ENCODE measurements around the gene TOR2A. TPM values are rescaled to one million over a fixed set of nuclear protein-coding genes. Genes with fewer than 3 reads are reported as not detected.

TOR2A gene
- total and polyA plus RNA-seq, 2 of the 8 experiments (the other 6 are each of a cell fraction or from before 2014, with no cell fraction given): 18.7 to 24.9 TPM

DNA sequence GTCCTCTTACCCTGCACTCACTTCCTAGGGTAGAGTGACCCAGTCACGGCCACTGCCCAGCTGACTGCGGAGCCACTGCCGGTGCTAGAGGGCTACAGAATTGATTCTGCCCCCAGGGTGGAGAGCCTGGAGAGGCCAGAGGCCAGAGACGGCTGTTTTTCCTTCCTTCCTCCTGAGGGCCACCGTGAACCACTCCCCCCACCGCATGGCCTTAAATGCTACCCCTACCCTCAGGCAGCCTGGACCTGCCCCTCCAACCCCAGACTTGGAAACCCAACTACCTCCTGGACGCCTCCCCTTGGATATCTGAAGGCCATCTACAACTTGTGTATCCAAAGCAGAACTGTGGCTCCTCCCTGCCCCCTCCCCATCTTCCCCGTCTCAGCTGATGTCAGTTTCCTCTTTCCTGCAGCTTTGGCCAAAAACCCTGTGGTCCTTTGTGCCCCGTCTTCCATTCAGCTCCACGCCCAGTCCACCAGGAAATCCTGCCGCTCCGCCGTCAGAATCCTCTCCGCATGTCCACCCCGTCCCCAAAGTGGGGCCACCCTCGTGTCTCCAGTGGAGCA, 27.1 kb upstream of the TOR2A start:
- H2BK15ac ChIP-seq (ENCODE audit: low read length): peak overlapping the region; percentile 88; the same call in 1 of the 2 replicates
- H3K36me3 ChIP-seq (ENCODE audit: control insufficient read depth in 2 of 4, insufficient read depth in 4 of 4, low read length in 3 of 4): no peaks in the 10 kb centered on the region
- H3K9ac ChIP-seq (replicated peaks in 1 of 4; ENCODE audit: extremely low read depth in 1 of 4, low read depth in 3 of 4, low read length in 3 of 4): no peak overlapping the region
- DNase-seq (ENCODE audit: low read depth in 1 of 2, low spot score in 2 of 2): no peak
- no peaks in the 10 kb centered on the region for H3K79me1 ChIP-seq (ENCODE audit: low read depth, low read length)
- H3K4me2 ChIP-seq (ENCODE audit: insufficient read depth in 1 of 2, low read depth in 2 of 2, low read length in 2 of 2): 0 out of 4 replicates have a peak overlapping the region, but pooled peaks of 1 of the 2 experiments have one; percentile 32
- H3K4me1 ChIP-seq (replicated peaks in 1 of 4; ENCODE audit: control insufficient read depth in 3 of 4, insufficient read depth in 4 of 4, low read length in 3 of 4): peaks cover 0 to 18% (median 14%) of the 10 kb centered on the region in 4 experiments; a peak in 6 of 7 replicates
- no peak overlapping the region for H3K23ac ChIP-seq (ENCODE audit: insufficient read length)
- no peak overlapping the region for H2BK20ac ChIP-seq (ENCODE audit: low read length)
- CTCF ChIA-PET (ENCODE audit: partially characterized antibody): interaction anchor here (0.7 to 14.6 kb wide), 11 partner anchors 7 to 116 kb away, joined by 3 to 227 read pairs (median 4); partner anchors contain the start of genes CDK9 and SH2D3C
- no peak overlapping the region for H3K4ac ChIP-seq (replicated peaks; ENCODE audit: insufficient read length, low read depth, low read length)
- 0 out of 2 replicates have a peak overlapping the region, but pooled peaks have one; percentile 19 for H4K8ac ChIP-seq (ENCODE audit: extremely low read depth, insufficient read depth, low read length)
- H3K27me3 ChIP-seq (replicated peaks in 1 of 4; ENCODE audit: control insufficient read depth in 3 of 4, extremely low read depth in 1 of 4, insufficient read depth in 3 of 4, low read length in 3 of 4): no peaks in the 10 kb centered on the region
- no peaks in the 10 kb centered on the region for H3K79me2 ChIP-seq (ENCODE audit: control insufficient read depth in 1 of 2, insufficient read depth in 2 of 2, low read length in 2 of 2)
- no peak overlapping the region for H2BK5ac ChIP-seq (ENCODE audit: low read depth, low read length)
- H3K4me3 ChIP-seq (ENCODE audit: extremely low read depth in 1 of 4, insufficient read depth in 2 of 4, low read depth in 3 of 4, low read length in 4 of 4): no peak overlapping the region
- no peak overlapping the region for H2BK120ac ChIP-seq (replicated peaks; ENCODE audit: low read depth, low read length)
- 82% methylated on average over 16 of the region's 16 CpGs; no CpG with 5 or more reads in 1 of the 2 experiments for WGBS, 2 experiments (ENCODE audit: extremely low coverage in 1 of 2, insufficient coverage in 1 of 2, insufficient read length in 1 of 2, insufficient replicate concordance in 2 of 2, low coverage in 1 of 2, low lambda C conversion rate in 2 of 2, missing lambda C conversion rate in 1 of 2)
- no peak overlapping the region for H3K27ac ChIP-seq (ENCODE audit: low read depth, low read length)
- H2BK12ac ChIP-seq (ENCODE audit: low read depth, low read length): peak overlapping the region; percentile 55; the same call in 1 of the 2 replicates
- no peak overlapping the region for H3K56ac ChIP-seq (replicated peaks; ENCODE audit: insufficient read length, low read depth, low read length)
- no peak for FAIRE-seq
- no peaks in the 10 kb centered on the region for H3K9me3 ChIP-seq (ENCODE audit: insufficient read depth in 2 of 2, low read depth in 1 of 2, low read length in 1 of 2)
- H2AK5ac ChIP-seq (ENCODE audit: low read depth, low read length): no peak overlapping the region
- no peak overlapping the region for H3K14ac ChIP-seq (ENCODE audit: insufficient read length)
- POLR2A ChIA-PET (ENCODE audit: partially characterized antibody): interaction anchor here (1.0 to 1.6 kb wide), 4 partner anchors 11 to 309 kb away, joined by 3 to 5 read pairs (median 4); no protein-coding TSS in a partner anchor
- H4K5ac ChIP-seq (ENCODE audit: insufficient read length, low read depth, low read length): no peak overlapping the region
- H4K91ac ChIP-seq (replicated peaks; ENCODE audit: insufficient read length, low read length): peak overlapping the region; percentile 4
- no peaks in the 10 kb centered on the region for H3K23me2 ChIP-seq (ENCODE audit: low read depth, low read length)
- peak overlapping the region; percentile 68; the same call in 1 of the 2 replicates for H2AFZ ChIP-seq (ENCODE audit: low read length)
- peak overlapping the region; percentile 48 for H3K18ac ChIP-seq (ENCODE audit: extremely low read depth, low read length)
- no peaks in the 10 kb centered on the region for H4K20me1 ChIP-seq (replicated peaks in 1 of 2; ENCODE audit: control insufficient read depth in 1 of 2, insufficient read depth in 2 of 2, low read length in 2 of 2)
- no peak for TF ChIP-seq CBX8 (IDR thresholded peaks at IDR 0.05; ENCODE audit: borderline replicate concordance, low read depth, low read length)
- TF ChIP-seq TAF1 (IDR thresholded peaks at IDR 0.05; ENCODE audit: low read depth, low read length): no peak
- no peak for TF ChIP-seq SUZ12 (IDR thresholded peaks at IDR 0.05; ENCODE audit: low read length)
- TF ChIP-seq CHD1 (IDR thresholded peaks at IDR 0.05; ENCODE audit: low read depth, low read length): no peak
- no peak for TF ChIP-seq CREB1 (IDR thresholded peaks at IDR 0.05)
- TF ChIP-seq HDAC2 (IDR thresholded peaks at IDR 0.05; ENCODE audit: borderline replicate concordance in 1 of 2, low read depth in 2 of 2, low read length in 2 of 2): no peak
- no peak for TF ChIP-seq HDAC6 (IDR thresholded peaks at IDR 0.05; ENCODE audit: low read depth, low read length)
- TF ChIP-seq RFX5 (IDR thresholded peaks at IDR 0.05; ENCODE audit: borderline replicate concordance, low read depth, low read length): no peak
- TF ChIP-seq, protein P1, sequence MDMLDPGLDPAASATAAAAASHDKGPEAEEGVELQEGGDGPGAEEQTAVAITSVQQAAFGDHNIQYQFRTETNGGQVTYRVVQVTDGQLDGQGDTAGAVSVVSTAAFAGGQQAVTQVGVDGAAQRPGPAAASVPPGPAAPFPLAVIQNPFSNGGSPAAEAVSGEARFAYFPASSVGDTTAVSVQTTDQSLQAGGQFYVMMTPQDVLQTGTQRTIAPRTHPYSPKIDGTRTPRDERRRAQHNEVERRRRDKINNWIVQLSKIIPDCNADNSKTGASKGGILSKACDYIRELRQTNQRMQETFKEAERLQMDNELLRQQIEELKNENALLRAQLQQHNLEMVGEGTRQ (IDR thresholded peaks at IDR 0.05; ENCODE audit: low read length): no peak
- no peak for TF ChIP-seq SRF (IDR thresholded peaks at IDR 0.05; ENCODE audit: low read depth, low read length)
- no peak for TF ChIP-seq POLR2A (IDR thresholded peaks at IDR 0.05; ENCODE audit: control extremely low read depth in 1 of 2, low read depth in 2 of 2, low read length in 2 of 2)
- TF ChIP-seq RAD21 (IDR thresholded peaks at IDR 0.05 in 1 of 2, conservative IDR thresholded peaks at IDR 0.05 in 1 of 2; ENCODE audit: low read depth in 2 of 2, low read length in 2 of 2): no peak
